GM06990 (cell line): ENCODE data around the gene SH3GL1.

ENCODE experiments used
- DNase-seq: peaks from one replicate; pipeline ENCODE4 v3.0.0-alpha.2; 2011; ENCODE audit not compliant: insufficient read length; ENCODE audit errors: extremely low read depth
- H3K27me3 ChIP-seq: replicated peaks from 2 replicates; pipeline ENCODE4 v1.6.0; 2011; ENCODE audit warnings: low read length; ENCODE audit not compliant: control insufficient read depth, insufficient read depth
- H3K36me3 ChIP-seq: 2 replicates; pipeline ENCODE4 v1.5.1; 2011; ENCODE audit warnings: low read length; ENCODE audit not compliant: control insufficient read depth, insufficient read depth
- H3K4me3 ChIP-seq: replicated peaks from 2 replicates; pipeline ENCODE4 v1.5.1; 2011; ENCODE audit warnings: low read depth, mild to moderate bottlenecking, control low read depth, low read length
- CTCF ChIP-seq: IDR thresholded peaks from 2 replicates; pipeline ENCODE4 v1.5.1; 2011; ENCODE audit warnings: low read length, control low read depth, mild to moderate bottlenecking, inconsistent platforms; ENCODE audit not compliant: insufficient read depth, poor library complexity, severe bottlenecking

SH3GL1 gene

GRCh38 chr19:4399812-4400134 lies 574 bp downstream of the SH3GL1 start:
- H3K36me3 ChIP-seq: peaks cover 2% of the 10 kb centered on the region

DNA sequence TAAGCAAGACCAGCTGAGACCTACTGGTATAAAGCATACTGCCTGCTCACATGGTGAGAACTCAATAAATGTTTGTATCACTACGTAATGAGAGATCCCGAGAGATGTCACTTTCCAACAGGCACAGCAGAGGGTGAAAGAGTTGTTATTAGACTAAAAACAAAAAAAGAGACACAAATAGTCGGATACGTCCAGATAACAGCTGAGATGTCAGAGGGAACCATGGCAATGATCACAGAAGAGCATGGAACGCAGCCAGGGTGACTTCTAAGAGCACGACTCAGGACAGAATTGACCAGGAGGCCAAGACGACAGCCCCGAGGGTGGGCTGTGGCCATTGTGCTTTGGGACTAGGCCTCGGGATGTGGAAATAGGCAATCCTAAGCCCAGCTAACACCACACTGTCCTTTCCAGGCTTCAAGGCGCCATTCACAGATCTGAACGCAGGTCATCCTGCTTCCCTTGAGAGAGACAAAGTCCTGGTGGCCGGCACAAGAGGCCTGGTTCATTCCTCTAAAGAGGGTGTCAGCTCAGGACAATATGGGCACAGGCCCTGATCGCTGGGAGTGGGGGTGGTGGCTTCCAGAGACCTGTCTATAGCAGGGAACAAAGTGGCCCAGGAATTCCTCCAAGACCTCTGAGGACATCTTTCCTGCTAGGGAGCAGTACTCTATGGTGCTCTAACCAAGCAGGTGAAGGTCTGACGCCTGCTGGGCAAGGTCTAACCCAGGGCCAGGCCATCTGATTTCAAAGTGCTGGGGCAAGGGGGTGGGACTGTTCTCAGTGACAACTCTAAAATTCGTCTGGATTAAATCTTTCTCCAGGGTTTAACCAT lies 3.2 kb downstream of the SH3GL1 start:
- Histone ChIP-seq H3K4me3 (no peak overlapping the region), H3K36me3 (peaks cover 4% of the 10 kb centered on the region), H3K27me3 (no peaks in the 10 kb centered on the region)
- TF ChIP-seq CTCF: no peak
- no peak for DNase-seq

More at GRCh38 chr19:4399812-4400134, 574 bp downstream of the SH3GL1 start:
- Histone ChIP-seq H3K27me3 (no peaks in the 10 kb centered on the region), H3K4me3 (peak overlapping the region; percentile 92)
- no peak for TF ChIP-seq CTCF
- no peak for DNase-seq

DNA sequence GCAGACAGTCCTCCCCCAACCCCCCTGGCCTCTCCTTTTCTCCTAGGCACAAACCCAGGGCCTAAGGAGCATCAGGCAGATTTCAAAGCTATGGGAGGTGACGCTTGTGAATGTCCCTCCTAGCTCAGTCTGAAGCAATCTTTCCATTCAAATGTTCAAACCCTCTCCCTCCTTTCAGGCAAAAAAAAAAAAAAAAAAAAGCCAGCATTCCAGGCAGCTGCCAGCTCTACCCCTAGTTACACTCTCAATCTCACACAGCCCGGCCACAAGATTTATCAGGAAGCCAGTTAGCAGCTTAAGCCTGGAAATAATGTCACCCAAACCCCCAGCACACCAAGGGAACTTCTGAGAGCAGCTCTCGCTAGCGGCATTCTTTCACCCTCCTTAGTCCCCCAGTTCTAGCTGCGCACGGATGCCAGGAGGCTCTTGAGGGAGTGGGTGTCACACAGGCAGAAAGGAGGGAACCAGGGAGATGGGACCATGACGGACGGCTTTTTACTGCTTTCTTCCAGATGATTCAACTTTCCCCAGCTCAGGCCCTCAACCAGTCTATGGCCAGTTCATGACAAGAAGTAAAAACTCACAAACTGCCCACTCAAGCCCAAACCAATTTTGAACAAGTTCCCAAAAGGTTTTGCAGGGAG lies 6.3 kb downstream of the SH3GL1 start:
- no peak for DNase-seq
- Histone ChIP-seq H3K4me3 (no peak overlapping the region), H3K36me3 (peaks cover 13% of the 10 kb centered on the region), H3K27me3 (no peaks in the 10 kb centered on the region)
- TF ChIP-seq CTCF: no peak

- no peak for DNase-seq
- no peak overlapping the region for H3K4me3 ChIP-seq
- no peak for TF ChIP-seq CTCF
- H3K36me3 ChIP-seq: peaks cover 19% of the 10 kb centered on the region
- no peaks in the 10 kb centered on the region for H3K27me3 ChIP-seq
These were observed 8.5 kb downstream of the SH3GL1 start for GRCh38 chr19:4391701-4392483.

GRCh38 chr19:4391306-4391693 lies 9.0 kb downstream of the SH3GL1 start:
- Histone ChIP-seq H3K36me3 (peaks cover 21% of the 10 kb centered on the region), H3K27me3 (no peaks in the 10 kb centered on the region), H3K4me3 (no peak overlapping the region)
- DNase-seq: no peak
- TF ChIP-seq CTCF: no peak
